Stimulated activated CD4-positive, alpha-beta T cell treated with anti-CD3 and anti-CD28 coated beads, Interleukin-2, amount 100 ng/mL, for 4 hours (primary cell): ENCODE measurements around the gene AAMP.
A peak's percentile ranks its signal among the peaks of the same experiment; 100 is the strongest.

ENCODE experiments used
- DNase-seq: peaks from one replicate; pipeline ENCODE4 v3.0.0-alpha.2; 2020; ENCODE audit warnings: low read depth

AAMP gene

GRCh38 chr2:218221000-218221399 is 48.9 kb downstream of the AAMP start:
- DNase-seq: no peak

DNA sequence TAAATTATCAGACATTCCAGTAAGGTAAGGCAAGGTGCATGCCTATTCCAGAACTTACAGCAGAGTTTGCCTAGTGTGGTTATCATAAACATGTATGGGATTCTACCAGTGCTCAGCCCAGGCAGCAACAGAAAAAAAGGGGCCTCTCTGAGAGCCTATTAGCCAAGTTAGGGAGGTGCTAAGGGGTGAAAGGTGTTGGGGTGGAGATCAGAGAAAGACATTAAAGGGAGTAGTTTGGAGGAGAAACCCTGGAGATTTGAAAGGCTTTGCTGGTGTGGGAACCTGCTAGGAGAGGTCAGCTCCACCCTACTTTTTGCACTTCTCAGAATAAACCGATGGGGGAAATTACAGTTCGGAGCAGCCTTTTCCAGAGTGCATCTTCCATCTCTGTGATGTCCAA is 50.0 kb downstream of the AAMP start:
- no peak for DNase-seq

DNA sequence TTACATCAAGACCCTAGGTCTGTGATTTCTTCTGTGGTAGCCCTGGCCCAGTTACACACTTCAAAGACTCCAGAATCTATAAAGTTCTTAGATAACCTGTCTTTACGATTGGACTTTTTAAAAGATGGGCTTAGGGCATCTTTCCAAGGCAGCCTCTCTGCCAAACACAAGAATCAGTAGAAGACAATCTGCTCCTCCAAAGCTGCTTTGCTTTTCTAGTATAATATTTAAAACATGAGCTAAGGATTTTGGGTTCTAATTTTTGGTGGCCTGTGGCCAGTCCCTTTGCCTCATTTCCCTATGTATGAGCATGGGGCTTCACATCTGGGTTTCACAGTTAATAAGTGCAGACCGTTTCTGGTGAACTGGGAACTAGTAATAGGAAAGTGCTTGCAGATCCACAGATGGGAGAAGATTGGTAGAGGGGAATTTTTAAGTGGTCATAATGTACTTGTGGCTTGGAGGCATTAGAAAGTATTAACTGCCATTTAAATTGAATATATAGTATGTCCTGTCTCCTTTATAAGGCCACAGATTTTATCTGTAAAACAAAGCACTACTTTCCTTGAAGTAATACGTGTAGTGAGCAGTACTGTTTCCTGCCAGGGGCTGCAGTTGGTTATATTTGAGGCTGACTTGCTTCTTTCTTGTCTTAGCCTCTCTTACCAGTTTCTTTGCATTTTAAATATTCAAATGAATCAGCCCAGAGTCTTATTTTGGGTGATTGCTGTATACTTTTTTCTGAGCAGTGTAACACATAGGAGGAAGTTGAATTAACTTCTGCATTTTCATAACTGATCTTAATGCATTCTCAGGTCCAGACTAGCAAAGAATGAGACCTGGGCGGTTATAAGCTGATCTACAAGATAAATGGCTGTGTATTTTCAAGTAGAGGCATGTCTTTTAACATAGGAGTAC is 51.4 kb downstream of the AAMP start:
- no peak for DNase-seq

GRCh38 chr2:218217360-218218267 is 52.3 kb downstream of the AAMP start:
- peak; percentile 71 for DNase-seq

GRCh38 chr2:218216674-218217359 is 53.1 kb downstream of the AAMP start, which contains the start of gene ARPC2:
Gene ARPC2, plus strand, starts transcription at chr2:218217189. Its CDS starts 282 bp downstream, at chr2:218217471.
- DNase-seq: peak; percentile 89

- DNase-seq: no peak
These were observed 53.6 kb downstream of the AAMP start for GRCh38 chr2:218216336-218216673.
